Adrenal gland (tissue), 12 donors: ENCODE results near the gene SHMT2. TPM values are rescaled to one million over a fixed set of nuclear protein-coding genes. Genes with fewer than 3 reads are reported as not detected.
"Not testable (repeated sequence)": the region's sequence is repeated elsewhere in the genome, so short reads cannot be mapped to it uniquely, and the experiment has no call there.

Experiments used
- DNase-seq, 7 donors: peaks; one replicate each; pipeline ENCODE4 v3.0.0-alpha.2; 2019 to 2020
- H3K27ac ChIP-seq, 5 donors: fragments of 200-600 bp; sonication (generic) in 4 of 5; 1 replicate in 3 of 5; 2 replicates in 2 of 5; pipeline versions ENCODE4 v1.5.1 to v1.8.0; 2016 to 2020; ENCODE audit warnings: mild to moderate bottlenecking in 1 of 5
- H3K27me3 ChIP-seq: fragments of 200-600 bp; 2 replicates; pipeline ENCODE4 v1.8.0; 2021
- H3K36me3 ChIP-seq, 2 donors: fragments of 200-600 bp; replicated peaks in 1 of 2; 1 replicate in 1 of 2; 2 replicates in 1 of 2; pipeline versions ENCODE4 v1.5.1 to v1.8.0; 2018 to 2022
- H3K4me1 ChIP-seq, 2 donors: fragments of 200-600 bp; replicated peaks in 1 of 2; 1 replicate in 1 of 2; 2 replicates in 1 of 2; pipeline versions ENCODE4 v1.5.1 to v1.8.0; 2018 to 2021
- H3K4me3 ChIP-seq, 4 donors: fragments of 200-600 bp; sonication (generic) in 3 of 4; one replicate each; pipeline ENCODE4 v1.5.1; 2016 to 2018
- H3K9me3 ChIP-seq, 3 donors: fragments of 200-600 bp; sonication (generic) in 1 of 3; replicated peaks in 1 of 3; 1 replicate in 2 of 3; 2 replicates in 1 of 3; pipeline versions ENCODE4 v1.5.1 to v1.8.0; 2016 to 2021
- CTCF ChIP-seq, 6 experiments: fragments of 450-650 bp in 4 of 6; fragments of 200-600 bp in 2 of 6; sonication (generic) in 1 of 6; IDR thresholded peaks; 1 replicate in 5 of 6; 2 replicates in 1 of 6; pipeline versions ENCODE4 v1.5.1 to v1.8.0; 2016 to 2021; ENCODE audit warnings: antibody characterized with exemption in 6 of 6, mild to moderate bottlenecking in 2 of 6, moderate library complexity in 1 of 6
- POLR2A ChIP-seq, 2 donors: fragments of 450-650 bp; IDR thresholded peaks; one replicate each; pipeline ENCODE4 v1.6.1; 2017; ENCODE audit warnings: antibody characterized with exemption in 2 of 2, mild to moderate bottlenecking in 2 of 2, moderate library complexity in 1 of 2
- WGBS, 4 donors: extraction: QIAGEN DNeasy Blood & Tissue Kit in 2 of 4; methylation state at CpG; one replicate each; pipeline versions ENCODE4 v1.1.5 to v1.1.7; 2013 to 2017; 5-methylcytosine and 5-hydroxymethylcytosine counted together
- intact Hi-C, 2 donors: fragments of 100-400 bp; cut with DNase I; formaldehyde crosslinking; loops; one replicate each; pipeline versions ENCODE4 v1.14.1 to v1.15.0; 2022 to 2023
- microRNA counts, 2 donors: library from miRNA; unstranded; fragments of <30 nt; microRNA quantifications; one replicate each; lab custom pipeline; 2016
- microRNA-seq, 3 donors: library from miRNA; unstranded; fragments of <30 nt; microRNA quantifications; one replicate each; pipeline ENCODE4, GENCODE V29; 2017 to 2020
- polyA plus RNA-seq, 3 donors: library from polyadenylated mRNA; stranded (reverse); fragments of 200-250 nt in 2 of 3; fragments of 350-450 nt in 1 of 3; fragmentation: Illumina TruSeq in 1 of 3; extraction: RNeasy Lipid Tissue Mini Kit (QIAGEN cat#74804) in 1 of 3; gene quantifications; one replicate each; pipeline ENCODE4 v1.2.3, GENCODE V29; 2013 to 2014
- small RNA-seq, 2 donors: library from RNA; depleted of rRNA; stranded (forward); fragments of <200 nt; gene quantifications; one replicate each; pipeline ENCODE3, GENCODE V24; 2016
- total RNA-seq, 9 donors: library from RNA; depleted of rRNA in 4 of 9; stranded (reverse); fragments of >200 nt in 4 of 9; fragments of 120-200 nt in 1 of 9; fragmentation: NEBNext Ultra II Directional in 1 of 9; extraction: Animal tissue kit (Norgen Biotek cat#: 25700) in 1 of 9; gene quantifications; one replicate each; pipeline versions ENCODE4 v1.1.0 to v1.2.4, GENCODE V29; 2013 to 2023
- donor health status: healthy with polysubstance abuse.
- donor health status: Bipolar disorder and iron deficiency.
- donor health status: DM: yes; HTN: yes; CAD: no.
- donor health status: DM: no; HTN: no; CAD: no.
- donor health status: DM: no; HTN: no; CAD: no.
- donor health status: DM: yes; HTN: yes; CAD: no.

SHMT2 gene
- total and polyA plus RNA-seq, 12 donors, result 25.2 to 94.7 (median 65.0) TPM

- intact Hi-C loops, result no loop called here
- 89 to 93% (median 91%) methylated on average over 15 of the region's 15 CpGs for WGBS, 4 donors
- H3K9me3 ChIP-seq, result no peaks in the 10 kb centered on the region
- no peaks in the 10 kb centered on the region for H3K27me3 ChIP-seq
- H3K4me1 ChIP-seq, result peaks cover 9 to 14% of the 10 kb centered on the region in 2 donors
- no peak overlapping the region for H3K27ac ChIP-seq
- H3K36me3 ChIP-seq, result peaks cover 0 to 38% of the 10 kb centered on the region in 2 donors
- no peak overlapping the region for H3K4me3 ChIP-seq
- DNase-seq, result no peak
- TF ChIP-seq POLR2A (IDR thresholded peaks at IDR 0.05) (no peak), CTCF (IDR thresholded peaks at IDR 0.05) (no peak)
Observed at GRCh38 chr12:57278465-57279381, 49.2 kb downstream of the SHMT2 start.

- Histone ChIP-seq H3K9me3 (no peaks in the 10 kb centered on the region), H3K36me3 (peaks cover 0 to 43% of the 10 kb centered on the region in 2 donors), H3K4me1 (peaks cover 9 to 14% of the 10 kb centered on the region in 2 donors), H3K27me3 (no peaks in the 10 kb centered on the region), H3K27ac (peak overlapping the region in 4 of 5 donors; percentile 26 to 72 (median 56)), H3K4me3 (no peak overlapping the region)
- WGBS, 4 donors, result 60 to 67% (median 62%) methylated on average over 9 of the region's 9 CpGs
- peak in 1 of 2 donors; percentile 43 for TF ChIP-seq POLR2A (IDR thresholded peaks at IDR 0.05)
- no peak for TF ChIP-seq CTCF (IDR thresholded peaks at IDR 0.05)
- intact Hi-C loops, result no loop called here
- peak; percentile 48 to 87 (median 76) for DNase-seq
Observed at GRCh38 chr12:57280211-57281062, 50.9 kb downstream of the SHMT2 start.

GRCh38 chr12:57282073-57282472 is 52.6 kb downstream of the SHMT2 start:
- Histone ChIP-seq H3K4me1 (peaks cover 9 to 14% of the 10 kb centered on the region in 2 donors), H3K36me3 (peaks cover 0 to 53% of the 10 kb centered on the region in 2 donors)
- H3K27ac ChIP-seq, DNase-seq, H3K27me3 ChIP-seq, H3K4me3 ChIP-seq, H3K9me3 ChIP-seq, intact Hi-C loops: not testable (repeated sequence)
- WGBS, 4 donors, result 87 to 94% (median 88%) methylated on average over 12 of the region's 12 CpGs

MicroRNA genes within 50 kb of the gene (microRNA counts, 767-probe panel; counts per million panel counts)
- 0 counts per million in 2 donors for microRNA hsa-miR-1228-3p (lab: Ali Mortazavi, UCI)

Small RNAs within 50 kb of the gene (microRNA-seq; reads per million reads assigned to microRNA genes)
- gene MIR1228, result 2.2 to 6.5 (median 5.0) reads per million in 3 donors

Small RNAs within 50 kb of the gene (small RNA-seq; reads per million reads assigned to genes)
- 0.08 to 0.36 reads per million in 2 donors for gene MIR1228

Other genes with a start within 250 kb of the SHMT2 start
- 1 to 10 TPM; 3.2 to 6.0 (median 4.3) TPM for gene ZBTB39, start 223.2 kb upstream of the SHMT2 start, total RNA-seq
- 1 to 10 TPM; 1.4 to 2.7 (median 1.5) TPM for gene ZBTB39, start 223.2 kb upstream of the SHMT2 start, polyA plus RNA-seq
- gene TAC3, start 213.2 kb upstream of the SHMT2 start, total RNA-seq, result under 1 TPM in 2 of 9 donors, not detected in 7; 0.39 to 0.46 TPM
- 1 to 10 TPM in 1 of 3 donors, not detected in 2; 1.1 TPM for gene TAC3, start 213.2 kb upstream of the SHMT2 start, polyA plus RNA-seq
- gene MYO1A, start 179.6 kb upstream of the SHMT2 start, total RNA-seq, result 1 to 10 TPM in 3 of 9 donors, under 1 TPM in 5, not detected in 1; under 0.01 to 1.6 (median 0.43) TPM
- under 1 TPM; 0.46 to 0.88 (median 0.64) TPM for gene MYO1A, start 179.6 kb upstream of the SHMT2 start, polyA plus RNA-seq
- gene NEMP1, start 150.9 kb upstream of the SHMT2 start, total RNA-seq, result 10 to 100 TPM in 4 of 9 donors, 1 to 10 TPM in 5; 5.8 to 16.4 (median 10.0) TPM
- gene NEMP1, start 150.9 kb upstream of the SHMT2 start, polyA plus RNA-seq, result 1 to 10 TPM; 2.7 to 5.7 (median 3.1) TPM
- gene NAB2, start 140.6 kb upstream of the SHMT2 start, total RNA-seq, result 10 to 100 TPM; 11.4 to 36.0 (median 18.1) TPM
- 10 to 100 TPM in 2 of 3 donors, 1 to 10 TPM in 1; 9.4 to 64.6 (median 56.9) TPM for gene NAB2, start 140.6 kb upstream of the SHMT2 start, polyA plus RNA-seq
- 100 to 1,000 TPM in 8 of 9 donors, 10 to 100 TPM in 1; 71.9 to 227 (median 153) TPM for gene STAT6, start 118.3 kb upstream of the SHMT2 start, total RNA-seq
- 100 to 1,000 TPM; 102 to 321 (median 177) TPM for gene STAT6, start 118.3 kb upstream of the SHMT2 start, polyA plus RNA-seq
- 100 to 1,000 TPM in 8 of 9 donors, 10 to 100 TPM in 1; 18.4 to 307 (median 159) TPM for gene LRP1, start 101.2 kb upstream of the SHMT2 start, total RNA-seq
- gene LRP1, start 101.2 kb upstream of the SHMT2 start, polyA plus RNA-seq, result 10 to 100 TPM; 21.2 to 81.0 (median 59.2) TPM
- not detected for gene LRP1-AS, start 82.1 kb upstream of the SHMT2 start, total RNA-seq
- gene LRP1-AS, start 82.1 kb upstream of the SHMT2 start, polyA plus RNA-seq, result not detected
- 1 to 10 TPM in 1 of 9 donors, under 1 TPM in 5, not detected in 3; 0.06 to 3.7 (median 0.36) TPM for gene NXPH4, start 12.9 kb upstream of the SHMT2 start, total RNA-seq
- gene NXPH4, start 12.9 kb upstream of the SHMT2 start, polyA plus RNA-seq, result 1 to 10 TPM in 2 of 3 donors, under 1 TPM in 1; 0.62 to 1.7 (median 1.2) TPM
- 1 to 10 TPM in 8 of 9 donors, under 1 TPM in 1; 0.30 to 4.1 (median 2.4) TPM for gene STAC3, start 21.5 kb downstream of the SHMT2 start, total RNA-seq
- 10 to 100 TPM in 1 of 3 donors, 1 to 10 TPM in 2; 2.0 to 10.5 (median 4.5) TPM for gene STAC3, start 21.5 kb downstream of the SHMT2 start, polyA plus RNA-seq
- gene R3HDM2, start 201.3 kb downstream of the SHMT2 start, total RNA-seq, result 10 to 100 TPM; 25.3 to 91.9 (median 50.1) TPM
- 10 to 100 TPM; 21.9 to 33.8 (median 32.4) TPM for gene R3HDM2, start 201.3 kb downstream of the SHMT2 start, polyA plus RNA-seq
- gene INHBC, start 205.1 kb downstream of the SHMT2 start, total RNA-seq, result not detected
- gene INHBC, start 205.1 kb downstream of the SHMT2 start, polyA plus RNA-seq, result not detected
- gene INHBE, start 225.6 kb downstream of the SHMT2 start, total RNA-seq, result under 1 TPM in 1 of 9 donors, not detected in 8; 0.11 TPM
- gene INHBE, start 225.6 kb downstream of the SHMT2 start, polyA plus RNA-seq, result not detected
- 1 to 10 TPM in 5 of 9 donors, under 1 TPM in 4; 0.30 to 2.8 (median 1.0) TPM for gene GLI1, start 230.1 kb downstream of the SHMT2 start, total RNA-seq
- gene GLI1, start 230.1 kb downstream of the SHMT2 start, polyA plus RNA-seq, result 1 to 10 TPM in 2 of 3 donors, under 1 TPM in 1; 0.44 to 7.2 (median 4.4) TPM